ENCODE data around the gene GIMAP7. TPM values are rescaled to one million over a fixed set of nuclear protein-coding genes. Genes with fewer than 3 reads are reported as not detected.

Gene GIMAP7
- total RNA-seq = 100 to 1,000 TPM in 1 of 3 donors, 10 to 100 TPM in 2; 66.3 to 100 (median 67.6) TPM
- total RNA-seq (2013) = 144 TPM

DNA sequence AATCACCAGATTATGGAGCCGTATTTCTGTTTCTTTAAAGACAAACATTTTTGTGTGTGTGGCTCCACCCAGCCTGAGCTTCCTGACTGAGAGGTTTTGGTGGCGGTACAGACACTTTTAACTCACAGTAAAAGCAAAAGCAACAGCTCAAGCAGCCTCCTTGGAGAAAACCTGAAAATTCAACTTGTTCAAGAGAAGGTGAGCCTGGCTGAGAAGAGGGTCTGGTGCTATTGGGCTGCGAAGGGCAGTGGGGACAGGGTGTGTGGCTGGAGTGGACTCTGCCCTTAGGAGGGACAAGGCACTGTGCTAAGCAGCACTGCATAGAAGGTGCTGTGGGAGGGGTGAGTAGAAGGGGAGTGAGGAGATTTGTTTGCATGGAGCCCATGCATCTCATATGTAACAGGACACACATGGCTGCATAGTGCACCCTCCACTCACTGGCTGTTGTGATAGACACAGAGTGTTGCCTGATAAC is at the start of gene GIMAP7:
TSS of gene GIMAP7 (plus strand) at position 125 of the 475 bp plus-strand sequence. CDS start 5,103 bp downstream, outside the sequence.
- intact Hi-C loops (cut with micrococcal nuclease) = loop anchor here (2.0 to 5.0 kb wide), 6 partner anchors 34 to 240 kb away; partner anchors contain the start of genes GIMAP2, GIMAP4 and GIMAP8
- ATAC-seq = peak; percentile 74 to 84 (median 81)
- DNase-seq = peak; percentile 46 to 83
- peaks cover 5% of the 10 kb centered on the region for H3K9me3 ChIP-seq (ENCODE audit: control insufficient read depth, insufficient read depth, low read length)
- Mint-ChIP-seq H3K9me3 (peaks cover 0 to 7% of the 10 kb centered on the region in 2 donors), H3K4me1 (peaks cover 58 to 65% of the 10 kb centered on the region in 2 donors), H3K4me3 (peak within 1 kb of the TSS; percentile 100), H3K36me3 (peaks cover 49% of the 10 kb centered on the region), H3K27ac (peak within 1 kb of the TSS; percentile 96 to 100), H3K27me3 (ENCODE audit: low read depth in 2 of 2) (no peaks in the 10 kb centered on the region)
- peak within 1 kb of the TSS; percentile 83 for H3K4me3 ChIP-seq (ENCODE audit: low read length)
- H3K4me1 ChIP-seq (ENCODE audit: control insufficient read depth, insufficient read depth, low read length) = peaks cover 34% of the 10 kb centered on the region
- peaks cover 6% of the 10 kb centered on the region for H3K36me3 ChIP-seq (ENCODE audit: control insufficient read depth, insufficient read depth, low read length)
- H3K27me3 ChIP-seq (ENCODE audit: control insufficient read depth, insufficient read depth, low read length) = no peaks in the 10 kb centered on the region
- 0% methylated on average over 3 of the region's 3 CpGs for WGBS (ENCODE audit: insufficient coverage)
- peak within 1 kb of the TSS; percentile 73 for H3K27ac ChIP-seq (ENCODE audit: low read length)
- TF ChIP-seq, protein P1, sequence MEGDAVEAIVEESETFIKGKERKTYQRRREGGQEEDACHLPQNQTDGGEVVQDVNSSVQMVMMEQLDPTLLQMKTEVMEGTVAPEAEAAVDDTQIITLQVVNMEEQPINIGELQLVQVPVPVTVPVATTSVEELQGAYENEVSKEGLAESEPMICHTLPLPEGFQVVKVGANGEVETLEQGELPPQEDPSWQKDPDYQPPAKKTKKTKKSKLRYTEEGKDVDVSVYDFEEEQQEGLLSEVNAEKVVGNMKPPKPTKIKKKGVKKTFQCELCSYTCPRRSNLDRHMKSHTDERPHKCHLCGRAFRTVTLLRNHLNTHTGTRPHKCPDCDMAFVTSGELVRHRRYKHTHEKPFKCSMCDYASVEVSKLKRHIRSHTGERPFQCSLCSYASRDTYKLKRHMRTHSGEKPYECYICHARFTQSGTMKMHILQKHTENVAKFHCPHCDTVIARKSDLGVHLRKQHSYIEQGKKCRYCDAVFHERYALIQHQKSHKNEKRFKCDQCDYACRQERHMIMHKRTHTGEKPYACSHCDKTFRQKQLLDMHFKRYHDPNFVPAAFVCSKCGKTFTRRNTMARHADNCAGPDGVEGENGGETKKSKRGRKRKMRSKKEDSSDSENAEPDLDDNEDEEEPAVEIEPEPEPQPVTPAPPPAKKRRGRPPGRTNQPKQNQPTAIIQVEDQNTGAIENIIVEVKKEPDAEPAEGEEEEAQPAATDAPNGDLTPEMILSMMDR (IDR thresholded peaks at IDR 0.05) = no peak

DNA sequence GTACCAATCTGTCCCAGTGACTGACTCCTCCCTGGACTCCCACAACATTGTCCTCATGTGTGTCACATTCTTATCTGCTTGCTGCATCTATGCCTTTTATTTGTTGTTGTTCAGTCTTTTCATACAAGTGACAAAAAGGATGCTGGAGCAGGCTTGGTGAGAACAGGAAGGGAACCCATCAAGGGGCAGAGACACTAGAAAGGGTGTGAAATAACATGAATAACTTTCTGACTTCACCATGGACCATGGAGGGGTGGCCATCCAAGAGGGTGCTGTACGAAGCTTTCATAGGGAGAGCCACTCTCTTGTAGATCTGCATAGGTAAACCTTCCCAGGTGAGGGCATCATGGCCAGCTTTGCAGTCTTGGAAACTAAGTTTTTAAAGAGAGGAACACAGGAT is 49.7 kb upstream of the GIMAP7 start:
- TF ChIP-seq, protein P1 (IDR thresholded peaks at IDR 0.05) = no peak
- Mint-ChIP-seq H3K9me3 (peaks cover 13 to 18% of the 10 kb centered on the region in 2 donors), H3K4me1 (peaks cover 75 to 91% of the 10 kb centered on the region in 2 donors), H3K36me3 (peaks cover 72% of the 10 kb centered on the region), H3K27ac (peak overlapping the region; percentile 78 to 84), H3K27me3 (ENCODE audit: low read depth in 2 of 2) (no peaks in the 10 kb centered on the region), H3K4me3 (peak overlapping the region; percentile 21)
- Histone ChIP-seq H3K4me1 (ENCODE audit: control insufficient read depth, insufficient read depth, low read length) (peaks cover 34% of the 10 kb centered on the region), H3K9me3 (ENCODE audit: control insufficient read depth, insufficient read depth, low read length) (peaks cover 19% of the 10 kb centered on the region), H3K4me3 (ENCODE audit: low read length) (no peak overlapping the region), H3K27me3 (ENCODE audit: control insufficient read depth, insufficient read depth, low read length) (no peaks in the 10 kb centered on the region), H3K27ac (ENCODE audit: low read length) (no peak overlapping the region), H3K36me3 (ENCODE audit: control insufficient read depth, insufficient read depth, low read length) (peaks cover 35% of the 10 kb centered on the region)
- no peak for DNase-seq
- intact Hi-C loops (cut with micrococcal nuclease) = loop anchor here (5.0 kb wide), 1 partner anchor 42 kb away; no protein-coding TSS in a partner anchor
- WGBS (ENCODE audit: insufficient coverage) = 72% methylated on average over 1 of the region's 1 CpG
- peak; percentile 66 to 69 (median 66) for ATAC-seq

DNA sequence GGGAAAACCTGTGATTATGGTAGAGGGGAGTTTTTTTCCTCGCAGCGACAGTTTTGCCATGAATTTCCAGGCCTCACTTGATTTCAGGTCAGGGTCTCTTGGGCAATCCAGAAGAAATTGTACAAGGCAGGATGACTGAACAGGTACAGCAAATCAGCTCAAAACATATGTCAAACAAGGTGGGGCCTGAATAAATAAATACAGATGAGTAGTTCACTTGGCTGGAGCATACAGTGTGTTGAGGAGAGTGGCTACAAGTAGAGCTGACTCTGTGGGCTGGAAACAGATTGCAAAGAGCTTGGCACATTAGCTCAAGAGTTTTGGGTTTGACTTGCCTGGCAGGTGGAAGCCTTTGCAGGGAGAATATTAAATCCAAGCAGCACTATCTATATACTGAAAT is 49.3 kb upstream of the GIMAP7 start:
- peaks cover 75 to 91% of the 10 kb centered on the region in 2 donors for H3K4me1 Mint-ChIP-seq
- TF ChIP-seq, protein P1 (IDR thresholded peaks at IDR 0.05) = no peak
- Histone ChIP-seq H3K27ac (ENCODE audit: low read length) (no peak overlapping the region), H3K27me3 (ENCODE audit: control insufficient read depth, insufficient read depth, low read length) (no peaks in the 10 kb centered on the region), H3K4me3 (ENCODE audit: low read length) (no peak overlapping the region), H3K36me3 (ENCODE audit: control insufficient read depth, insufficient read depth, low read length) (peaks cover 36% of the 10 kb centered on the region), H3K9me3 (ENCODE audit: control insufficient read depth, insufficient read depth, low read length) (peaks cover 16% of the 10 kb centered on the region), H3K4me1 (ENCODE audit: control insufficient read depth, insufficient read depth, low read length) (peaks cover 34% of the 10 kb centered on the region)
- WGBS (ENCODE audit: insufficient coverage) = 100% methylated on average over 2 of the region's 2 CpGs
- H3K27ac Mint-ChIP-seq = peak overlapping the region; percentile 78 to 84
- no peak for DNase-seq
- peaks cover 71% of the 10 kb centered on the region for H3K36me3 Mint-ChIP-seq
- no peaks in the 10 kb centered on the region for H3K27me3 Mint-ChIP-seq (ENCODE audit: low read depth in 2 of 2)
- no peak for ATAC-seq
- peak overlapping the region; percentile 21 for H3K4me3 Mint-ChIP-seq
- intact Hi-C loops (cut with micrococcal nuclease) = no loop called here
- H3K9me3 Mint-ChIP-seq = peaks cover 10 to 18% of the 10 kb centered on the region in 2 donors
